ENCODE results near the gene CCDC74A. TPM values are rescaled to one million over a fixed set of nuclear protein-coding genes. Genes with fewer than 3 reads are reported as not detected.
"Not testable (repeated sequence)": the region's sequence is repeated elsewhere in the genome, so short reads cannot be mapped to it uniquely, and the experiment has no call there.

CCDC74A gene
- total RNA-seq, 1 donor from 2014 or later: 16.0 TPM

DNA sequence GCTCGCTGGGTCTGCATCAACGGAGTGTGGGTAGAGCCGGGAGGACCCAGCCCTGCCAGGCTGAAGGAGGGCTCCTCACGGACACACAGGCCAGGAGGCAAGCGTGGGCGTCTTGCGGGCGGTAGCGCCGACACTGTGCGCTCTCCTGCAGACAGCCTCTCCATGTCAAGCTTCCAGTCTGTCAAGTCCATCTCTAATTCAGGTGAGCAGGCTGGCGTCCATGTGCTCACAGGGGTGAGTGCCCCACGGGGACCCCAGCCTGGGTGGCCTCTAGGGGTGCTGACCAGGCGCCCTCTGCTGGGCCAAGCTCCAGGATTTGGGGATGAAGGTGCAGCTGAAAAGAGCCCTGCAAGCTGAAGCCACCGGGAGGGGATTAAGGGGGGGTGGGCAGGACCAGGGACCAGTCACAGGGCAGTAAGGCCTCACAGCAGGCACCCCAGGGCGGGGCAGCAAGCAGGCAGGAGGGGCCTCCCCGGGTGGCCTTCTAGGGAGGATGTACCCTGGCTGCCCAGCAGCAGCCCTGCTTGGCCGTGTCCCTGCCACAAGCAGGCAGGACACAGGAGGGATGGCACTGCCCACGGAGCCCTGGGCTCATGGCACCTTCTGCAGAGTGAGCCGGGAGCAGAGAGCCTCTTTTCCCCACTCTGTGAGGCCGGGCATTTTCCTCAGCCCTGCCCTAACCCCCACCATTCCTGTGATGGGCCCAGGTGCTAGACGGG, 3.1 kb downstream of the CCDC74A start:
- H3K27me3 Mint-ChIP-seq (ENCODE audit: unreplicated experiment): peaks cover 10% of the 10 kb centered on the region
- not testable (repeated sequence) for H3K4me1 Mint-ChIP-seq (ENCODE audit: unreplicated experiment); H3K9me3 Mint-ChIP-seq (ENCODE audit: unreplicated experiment); H3K27ac Mint-ChIP-seq (ENCODE audit: unreplicated experiment); DNase-seq (ENCODE audit: low spot score); H3K36me3 Mint-ChIP-seq (ENCODE audit: low read depth, unreplicated experiment); H3K4me3 Mint-ChIP-seq (ENCODE audit: unreplicated experiment)

DNA sequence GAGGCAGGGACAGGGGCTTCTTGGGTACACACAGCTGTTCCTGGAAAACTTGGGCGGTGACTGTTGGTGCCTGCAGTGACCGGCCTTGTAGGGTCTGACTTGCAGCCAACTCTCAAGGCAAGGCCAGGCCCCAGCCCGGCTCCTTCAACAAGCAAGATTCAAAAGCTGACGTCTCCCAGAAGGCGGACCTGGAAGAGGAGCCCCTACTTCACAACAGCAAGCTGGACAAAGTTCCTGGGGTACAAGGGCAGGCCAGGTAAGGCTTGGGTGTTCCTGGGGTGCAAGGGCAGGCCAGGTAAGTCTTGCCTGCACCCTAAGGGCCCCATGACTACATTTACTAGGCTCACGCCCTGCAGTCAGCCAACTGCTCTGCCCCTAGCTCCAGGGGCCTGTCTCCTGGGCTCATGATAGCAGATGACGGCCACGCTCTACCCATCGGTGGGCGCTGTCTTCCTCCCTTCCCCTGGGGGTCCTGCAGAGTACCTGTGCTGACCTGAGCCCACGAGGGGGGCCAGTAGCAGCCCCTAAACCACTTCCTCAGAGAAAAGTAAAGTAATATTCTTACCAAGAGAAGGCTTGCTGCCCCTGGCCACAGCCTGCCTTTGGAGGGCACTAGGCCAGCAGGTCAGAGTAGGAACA, 4.0 kb downstream of the CCDC74A start:
- H3K27ac Mint-ChIP-seq (ENCODE audit: unreplicated experiment); DNase-seq (ENCODE audit: low spot score); H3K27me3 Mint-ChIP-seq (ENCODE audit: unreplicated experiment); H3K36me3 Mint-ChIP-seq (ENCODE audit: low read depth, unreplicated experiment); H3K9me3 Mint-ChIP-seq (ENCODE audit: unreplicated experiment); H3K4me3 Mint-ChIP-seq (ENCODE audit: unreplicated experiment); H3K4me1 Mint-ChIP-seq (ENCODE audit: unreplicated experiment): not testable (repeated sequence)

DNA sequence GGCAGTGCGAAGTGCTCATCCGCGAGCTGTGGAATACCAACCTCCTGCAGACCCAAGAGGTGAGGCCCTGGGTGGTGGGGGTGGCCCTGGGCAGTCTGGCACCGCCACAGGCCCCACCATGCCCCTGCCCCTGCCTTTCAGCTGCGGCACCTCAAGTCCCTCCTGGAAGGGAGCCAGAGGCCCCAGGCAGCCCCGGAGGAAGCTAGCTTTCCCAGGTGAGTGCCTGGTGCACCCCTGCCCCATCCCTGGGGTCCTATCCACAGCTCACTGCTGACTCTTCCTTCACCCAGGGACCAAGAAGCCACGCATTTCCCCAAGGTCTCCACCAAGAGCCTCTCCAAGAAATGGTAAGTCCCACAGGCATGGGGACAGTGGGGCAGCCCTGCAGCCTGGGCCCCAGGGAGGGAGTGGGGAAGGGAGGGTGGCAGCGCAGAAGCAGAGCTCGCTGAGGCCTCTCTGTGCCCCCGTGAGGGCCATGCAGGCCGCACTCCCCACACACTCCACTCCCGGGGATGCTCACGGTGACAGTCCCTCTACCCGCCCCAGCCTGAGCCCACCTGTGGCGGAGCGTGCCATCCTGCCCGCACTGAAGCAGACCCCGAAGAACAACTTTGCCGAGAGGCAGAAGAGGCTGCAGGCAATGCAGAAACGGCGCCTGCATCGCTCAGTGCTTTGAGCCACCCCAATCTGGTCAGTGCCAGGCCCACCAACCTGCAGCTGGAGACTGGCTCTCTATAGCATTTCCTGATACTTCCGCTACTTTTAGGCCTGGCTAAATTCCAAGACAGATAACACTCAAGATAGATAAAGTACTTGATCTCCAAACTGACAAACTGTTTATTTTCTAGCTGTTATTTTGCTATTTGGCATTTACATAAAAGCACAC, 5.3 kb downstream of the CCDC74A start:
- not testable (repeated sequence) for H3K27me3 Mint-ChIP-seq (ENCODE audit: unreplicated experiment); H3K4me1 Mint-ChIP-seq (ENCODE audit: unreplicated experiment); H3K27ac Mint-ChIP-seq (ENCODE audit: unreplicated experiment); H3K36me3 Mint-ChIP-seq (ENCODE audit: low read depth, unreplicated experiment); H3K4me3 Mint-ChIP-seq (ENCODE audit: unreplicated experiment); DNase-seq (ENCODE audit: low spot score); H3K9me3 Mint-ChIP-seq (ENCODE audit: unreplicated experiment)

DNA sequence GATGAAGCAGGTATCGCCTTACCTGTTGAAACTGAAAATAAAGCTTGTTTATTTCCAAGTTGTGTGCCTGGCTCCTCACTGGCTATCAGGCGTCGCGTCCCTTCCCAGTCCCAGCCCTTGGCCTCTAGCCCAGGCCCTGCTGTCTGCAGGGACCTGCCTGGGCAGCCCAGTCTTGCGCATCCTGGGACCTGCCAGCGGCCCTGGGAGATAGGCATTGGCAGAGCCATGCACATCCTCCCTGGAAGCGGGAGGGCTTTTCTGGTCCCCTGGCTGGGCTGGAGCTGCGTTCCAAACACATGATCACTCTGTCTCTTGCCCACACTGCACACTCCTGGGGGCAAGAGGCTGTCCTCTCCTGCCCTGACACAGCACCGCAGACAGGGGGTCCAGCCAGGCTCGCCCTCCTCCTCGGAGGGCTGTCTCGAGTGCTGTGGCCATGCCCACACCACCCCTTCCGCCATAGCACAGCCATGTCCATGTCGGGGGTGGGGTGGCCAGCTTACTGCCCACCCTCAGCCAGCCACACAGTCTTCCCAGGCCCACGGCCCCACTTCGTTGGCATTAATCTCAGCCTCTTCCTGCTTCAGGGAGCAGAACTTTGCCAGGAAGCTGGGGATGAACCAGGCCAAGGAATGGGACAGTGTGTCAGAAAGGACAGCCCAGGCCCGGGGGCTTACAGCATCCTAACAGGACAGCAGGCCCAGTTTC, 6.1 kb downstream of the CCDC74A start:
- not testable (repeated sequence) for H3K36me3 Mint-ChIP-seq (ENCODE audit: low read depth, unreplicated experiment); H3K27me3 Mint-ChIP-seq (ENCODE audit: unreplicated experiment); H3K4me1 Mint-ChIP-seq (ENCODE audit: unreplicated experiment); H3K27ac Mint-ChIP-seq (ENCODE audit: unreplicated experiment); H3K9me3 Mint-ChIP-seq (ENCODE audit: unreplicated experiment); DNase-seq (ENCODE audit: low spot score); H3K4me3 Mint-ChIP-seq (ENCODE audit: unreplicated experiment)

DNA sequence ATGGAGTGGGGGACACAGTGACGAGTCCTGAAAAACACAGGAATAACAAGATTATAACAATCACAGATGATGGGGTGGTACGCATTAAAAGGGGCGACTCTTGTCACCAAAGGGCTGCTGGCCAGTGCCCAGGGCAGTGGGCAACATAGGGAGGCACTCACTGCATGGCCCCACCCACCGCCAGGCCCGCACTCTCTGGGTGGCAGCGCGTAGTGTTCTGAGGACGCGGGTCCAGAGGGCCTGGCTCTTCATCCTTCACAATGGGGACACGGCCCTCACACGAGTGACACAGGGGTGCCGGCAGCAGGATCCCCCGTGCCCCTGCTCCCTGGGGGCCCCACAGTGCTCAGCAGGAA, 6.6 kb downstream of the CCDC74A start:
- not testable (repeated sequence) for H3K4me1 Mint-ChIP-seq (ENCODE audit: unreplicated experiment); H3K36me3 Mint-ChIP-seq (ENCODE audit: low read depth, unreplicated experiment); H3K4me3 Mint-ChIP-seq (ENCODE audit: unreplicated experiment); H3K9me3 Mint-ChIP-seq (ENCODE audit: unreplicated experiment); DNase-seq (ENCODE audit: low spot score); H3K27ac Mint-ChIP-seq (ENCODE audit: unreplicated experiment); H3K27me3 Mint-ChIP-seq (ENCODE audit: unreplicated experiment)

DNA sequence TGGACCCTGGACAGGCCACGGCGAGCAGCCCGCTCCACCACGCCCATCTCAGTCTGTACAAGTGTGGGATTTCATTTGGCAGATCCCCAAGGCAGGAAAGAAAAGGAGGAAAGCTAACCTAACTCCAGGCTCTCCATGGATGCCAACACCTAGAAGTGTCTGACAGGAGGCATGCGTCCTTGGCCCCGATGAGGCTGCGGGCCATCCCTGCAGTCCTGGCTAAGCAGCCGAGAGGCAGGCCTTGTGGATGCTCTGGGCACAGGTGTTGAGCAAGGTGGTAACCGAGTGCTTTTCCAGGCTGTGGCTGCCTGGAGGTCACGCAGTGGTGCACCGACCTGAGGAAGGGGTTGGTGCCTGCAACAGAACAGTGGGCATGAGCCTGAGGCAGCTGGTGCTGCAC, 7.3 kb downstream of the CCDC74A start:
- H3K9me3 Mint-ChIP-seq (ENCODE audit: unreplicated experiment); DNase-seq (ENCODE audit: low spot score); H3K4me3 Mint-ChIP-seq (ENCODE audit: unreplicated experiment); H3K36me3 Mint-ChIP-seq (ENCODE audit: low read depth, unreplicated experiment); H3K4me1 Mint-ChIP-seq (ENCODE audit: unreplicated experiment); H3K27ac Mint-ChIP-seq (ENCODE audit: unreplicated experiment); H3K27me3 Mint-ChIP-seq (ENCODE audit: unreplicated experiment): not testable (repeated sequence)

DNA sequence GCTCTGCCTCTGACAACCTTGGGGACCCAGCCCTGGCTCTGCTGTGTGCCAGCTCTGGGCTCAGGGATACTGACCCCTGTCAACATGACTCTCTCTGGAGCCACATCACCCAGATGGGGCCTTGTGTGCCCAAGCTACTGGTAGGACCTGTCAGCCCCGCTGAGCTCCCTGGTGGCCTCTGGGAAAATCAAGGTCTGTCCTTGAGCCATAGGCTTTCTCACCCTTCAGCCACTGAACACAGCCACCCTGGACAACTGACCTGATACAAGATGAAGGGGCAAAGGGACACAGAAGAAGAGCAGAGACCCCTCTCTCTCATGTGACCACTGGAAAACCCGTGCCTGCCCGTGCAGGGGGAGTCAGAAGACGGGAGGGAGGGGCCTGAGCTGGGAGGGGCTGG, 7.8 kb downstream of the CCDC74A start:
- Mint-ChIP-seq H3K27me3 (ENCODE audit: unreplicated experiment) (no peaks in the 10 kb centered on the region), H3K9me3 (ENCODE audit: unreplicated experiment) (no peaks in the 10 kb centered on the region), H3K4me3 (ENCODE audit: unreplicated experiment) (no peak overlapping the region), H3K4me1 (ENCODE audit: unreplicated experiment) (no peaks in the 10 kb centered on the region), H3K36me3 (ENCODE audit: low read depth, unreplicated experiment) (no peaks in the 10 kb centered on the region), H3K27ac (ENCODE audit: unreplicated experiment) (no peak overlapping the region)
- DNase-seq (ENCODE audit: low spot score): no peak
- TF ChIP-seq, protein P1, sequence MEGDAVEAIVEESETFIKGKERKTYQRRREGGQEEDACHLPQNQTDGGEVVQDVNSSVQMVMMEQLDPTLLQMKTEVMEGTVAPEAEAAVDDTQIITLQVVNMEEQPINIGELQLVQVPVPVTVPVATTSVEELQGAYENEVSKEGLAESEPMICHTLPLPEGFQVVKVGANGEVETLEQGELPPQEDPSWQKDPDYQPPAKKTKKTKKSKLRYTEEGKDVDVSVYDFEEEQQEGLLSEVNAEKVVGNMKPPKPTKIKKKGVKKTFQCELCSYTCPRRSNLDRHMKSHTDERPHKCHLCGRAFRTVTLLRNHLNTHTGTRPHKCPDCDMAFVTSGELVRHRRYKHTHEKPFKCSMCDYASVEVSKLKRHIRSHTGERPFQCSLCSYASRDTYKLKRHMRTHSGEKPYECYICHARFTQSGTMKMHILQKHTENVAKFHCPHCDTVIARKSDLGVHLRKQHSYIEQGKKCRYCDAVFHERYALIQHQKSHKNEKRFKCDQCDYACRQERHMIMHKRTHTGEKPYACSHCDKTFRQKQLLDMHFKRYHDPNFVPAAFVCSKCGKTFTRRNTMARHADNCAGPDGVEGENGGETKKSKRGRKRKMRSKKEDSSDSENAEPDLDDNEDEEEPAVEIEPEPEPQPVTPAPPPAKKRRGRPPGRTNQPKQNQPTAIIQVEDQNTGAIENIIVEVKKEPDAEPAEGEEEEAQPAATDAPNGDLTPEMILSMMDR (IDR thresholded peaks at IDR 0.05; ENCODE audit: unreplicated experiment): no peak

DNA sequence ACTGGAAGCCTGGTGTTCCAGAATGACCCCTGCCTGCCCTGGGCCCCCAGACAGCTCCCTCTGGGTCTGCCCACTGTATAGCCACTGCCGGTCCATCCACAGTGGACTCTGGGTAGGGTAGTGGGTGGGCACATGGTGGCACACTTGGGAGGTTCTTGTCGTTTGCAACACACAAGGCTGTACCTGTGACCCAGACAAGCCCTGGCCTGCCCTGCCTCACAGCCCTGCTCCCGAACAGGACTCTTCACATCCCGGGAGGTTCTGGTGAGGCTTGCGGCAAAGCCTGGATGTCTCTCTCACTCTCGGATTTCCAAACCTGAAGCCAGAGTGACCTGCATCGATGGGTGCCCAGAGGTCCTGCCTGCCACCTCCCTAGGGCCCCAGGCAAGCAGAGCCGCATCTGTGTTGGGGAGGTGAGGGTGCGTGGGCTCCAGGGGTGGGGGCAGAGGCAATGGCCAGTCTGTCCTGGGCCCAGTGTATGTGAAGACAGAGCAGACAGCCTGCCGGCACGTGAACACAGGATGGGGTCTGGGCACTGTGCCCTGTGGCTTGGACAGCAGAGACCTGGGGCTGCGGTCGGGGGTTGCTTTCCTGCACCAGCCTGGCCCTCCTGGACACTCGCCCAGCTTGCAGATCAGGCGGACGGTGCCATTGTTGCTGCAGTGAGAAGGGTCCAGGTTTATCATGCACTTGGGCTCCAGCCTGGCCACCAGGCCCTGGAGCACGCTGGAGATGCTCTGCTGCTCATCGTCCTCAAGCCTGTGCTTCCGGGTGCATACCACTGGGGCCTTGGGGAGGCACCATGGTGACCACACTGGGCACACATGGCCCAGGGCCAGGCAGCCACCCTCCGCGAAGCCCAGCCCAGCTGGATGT, 8.5 kb downstream of the CCDC74A start:
- H3K27ac Mint-ChIP-seq (ENCODE audit: unreplicated experiment); H3K9me3 Mint-ChIP-seq (ENCODE audit: unreplicated experiment); H3K4me1 Mint-ChIP-seq (ENCODE audit: unreplicated experiment); H3K4me3 Mint-ChIP-seq (ENCODE audit: unreplicated experiment); DNase-seq (ENCODE audit: low spot score); H3K36me3 Mint-ChIP-seq (ENCODE audit: low read depth, unreplicated experiment); H3K27me3 Mint-ChIP-seq (ENCODE audit: unreplicated experiment): not testable (repeated sequence)

DNA sequence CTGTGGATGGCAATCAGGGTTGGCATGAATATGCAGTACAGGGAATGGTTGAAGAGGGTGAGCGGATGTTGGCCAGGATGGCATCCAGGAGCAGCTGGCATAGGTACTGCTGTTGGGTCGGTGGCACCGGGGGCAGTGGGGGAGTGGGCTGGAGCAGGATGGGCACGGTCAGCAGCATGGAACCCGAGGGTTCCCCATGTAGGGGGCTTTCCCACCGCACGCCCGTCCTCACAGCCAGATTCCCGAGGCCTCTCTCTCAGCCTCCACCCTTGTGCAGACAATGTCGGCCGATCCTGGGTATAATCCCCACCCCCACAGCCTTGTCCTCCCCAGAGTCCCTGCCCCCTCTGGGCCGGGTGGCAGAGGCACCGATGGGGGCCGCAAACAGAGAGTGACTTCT, 9.2 kb downstream of the CCDC74A start:
- not testable (repeated sequence) for H3K36me3 Mint-ChIP-seq (ENCODE audit: low read depth, unreplicated experiment); H3K4me1 Mint-ChIP-seq (ENCODE audit: unreplicated experiment); H3K27ac Mint-ChIP-seq (ENCODE audit: unreplicated experiment); H3K9me3 Mint-ChIP-seq (ENCODE audit: unreplicated experiment); H3K4me3 Mint-ChIP-seq (ENCODE audit: unreplicated experiment); DNase-seq (ENCODE audit: low spot score); H3K27me3 Mint-ChIP-seq (ENCODE audit: unreplicated experiment)

DNA sequence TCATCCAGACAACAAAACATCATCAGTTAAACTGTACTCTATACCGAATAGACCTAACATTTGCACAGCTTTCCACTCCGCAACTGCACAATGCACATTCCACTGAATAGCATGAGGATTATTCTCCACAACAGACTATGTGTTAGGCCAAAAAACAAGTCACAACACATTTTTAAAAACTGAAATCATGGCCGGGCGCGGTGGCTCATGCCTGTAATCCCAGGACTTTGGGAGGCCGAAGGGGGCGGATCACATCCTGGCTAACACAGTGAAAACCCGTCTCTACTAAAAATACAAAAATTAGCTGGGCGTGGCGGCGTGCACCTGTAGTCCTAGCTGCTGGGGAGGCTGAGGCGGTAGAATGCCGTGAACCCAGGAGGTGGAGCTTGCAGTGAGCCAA, 11.2 kb downstream of the CCDC74A start:
- DNase-seq (ENCODE audit: low spot score); H3K36me3 Mint-ChIP-seq (ENCODE audit: low read depth, unreplicated experiment); H3K27ac Mint-ChIP-seq (ENCODE audit: unreplicated experiment); H3K27me3 Mint-ChIP-seq (ENCODE audit: unreplicated experiment); H3K9me3 Mint-ChIP-seq (ENCODE audit: unreplicated experiment); H3K4me1 Mint-ChIP-seq (ENCODE audit: unreplicated experiment); H3K4me3 Mint-ChIP-seq (ENCODE audit: unreplicated experiment): not testable (repeated sequence)

Measured in endothelial cell (in vitro differentiated cells).